ENCODE data around the gene C10orf143.
"Not testable (repeated sequence)": the region's sequence is repeated elsewhere in the genome, so short reads cannot be mapped to it uniquely, and the experiment has no call there.

Gene C10orf143

DNA sequence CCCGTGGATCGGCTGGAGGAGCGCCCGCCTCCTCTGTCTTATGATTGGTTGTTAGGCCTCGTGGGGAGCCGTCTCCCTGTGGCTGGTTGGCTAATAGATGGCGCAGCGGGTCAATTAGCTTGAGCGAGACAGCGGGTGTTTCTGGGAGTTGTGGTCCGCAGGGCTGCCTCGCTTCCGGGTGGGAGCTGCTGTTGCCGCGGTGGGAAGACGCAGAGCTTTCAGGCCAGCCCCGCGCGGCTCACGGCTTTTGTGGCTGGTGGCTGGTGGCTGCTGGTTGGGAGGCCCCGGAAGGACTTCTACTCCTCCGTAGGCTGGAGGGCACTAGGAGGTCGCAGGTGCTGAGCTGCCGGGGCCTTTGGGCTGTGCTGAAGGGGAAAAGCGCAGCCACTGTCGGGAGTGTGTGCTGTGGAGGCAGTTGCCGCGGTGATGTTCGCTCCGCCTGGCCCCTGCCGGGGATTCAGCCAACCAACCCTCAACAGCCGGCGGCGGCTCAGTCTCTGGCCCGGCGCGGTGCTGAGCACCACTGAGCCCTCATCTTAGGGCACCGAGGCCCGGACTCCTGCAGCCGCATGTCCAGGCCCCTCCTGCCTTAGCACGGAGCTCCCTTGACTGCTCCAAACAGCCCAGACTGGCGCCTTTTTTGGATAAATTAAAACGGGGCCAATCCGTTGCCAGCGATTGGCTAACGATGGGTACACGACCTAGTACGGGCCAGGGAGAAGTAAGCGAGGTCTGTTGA is 652 bp upstream of the C10orf143 start:
- FAIRE-seq = peak; percentile 33

DNA sequence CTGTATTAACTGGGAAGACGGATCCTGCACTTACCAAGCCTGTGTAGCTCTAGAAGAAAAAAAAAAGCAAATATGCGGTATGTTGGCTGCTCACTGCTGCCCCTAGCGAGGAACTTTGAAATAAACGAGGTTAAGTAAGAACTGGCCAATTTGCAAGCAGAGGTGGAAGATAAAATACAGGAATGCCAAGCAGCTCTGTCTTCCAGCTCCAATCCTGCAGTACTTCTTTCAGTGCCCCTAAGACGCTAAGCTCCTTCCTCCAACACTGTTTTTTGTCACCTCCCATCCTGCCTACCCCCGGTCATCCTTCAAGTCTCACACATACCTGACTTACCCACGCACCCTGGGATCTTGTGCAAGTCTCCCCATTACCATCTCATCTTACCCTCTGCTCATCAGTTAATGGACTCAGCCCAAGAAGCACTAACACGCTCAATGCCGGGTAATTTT is 809 bp downstream of the C10orf143 start:
- peak; percentile 36 for FAIRE-seq

DNA sequence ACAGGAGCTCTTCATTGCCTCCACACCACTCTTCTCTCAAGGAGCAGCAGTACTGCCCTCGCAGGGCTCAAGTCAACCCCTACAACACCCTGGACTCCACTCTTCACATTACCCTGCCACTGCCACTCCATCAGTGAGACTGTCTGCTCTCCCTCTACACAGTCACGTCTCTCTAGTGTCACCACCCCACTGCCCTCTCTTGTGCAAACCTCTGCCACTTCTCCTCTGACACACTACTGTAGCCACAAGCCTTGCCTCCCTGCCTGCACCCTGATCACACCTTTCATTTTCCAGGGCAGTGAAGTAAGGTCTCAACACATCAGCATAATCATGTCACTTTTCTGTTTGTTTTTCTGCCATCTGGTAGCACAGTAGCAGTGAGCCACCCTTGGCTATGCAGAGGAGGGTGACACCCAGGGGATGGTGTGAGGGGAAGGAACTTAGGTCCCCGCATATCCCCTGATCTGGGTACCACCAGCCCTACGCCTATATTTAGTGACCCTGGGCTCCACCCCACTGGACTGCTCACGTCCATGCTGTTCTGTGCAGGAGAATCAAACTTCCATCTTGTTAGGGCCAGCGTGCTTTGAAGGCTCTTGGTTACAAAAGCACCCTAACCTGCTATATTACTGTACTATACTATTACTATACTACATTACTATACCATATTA is 1.6 kb downstream of the C10orf143 start:
- no peak for FAIRE-seq

DNA sequence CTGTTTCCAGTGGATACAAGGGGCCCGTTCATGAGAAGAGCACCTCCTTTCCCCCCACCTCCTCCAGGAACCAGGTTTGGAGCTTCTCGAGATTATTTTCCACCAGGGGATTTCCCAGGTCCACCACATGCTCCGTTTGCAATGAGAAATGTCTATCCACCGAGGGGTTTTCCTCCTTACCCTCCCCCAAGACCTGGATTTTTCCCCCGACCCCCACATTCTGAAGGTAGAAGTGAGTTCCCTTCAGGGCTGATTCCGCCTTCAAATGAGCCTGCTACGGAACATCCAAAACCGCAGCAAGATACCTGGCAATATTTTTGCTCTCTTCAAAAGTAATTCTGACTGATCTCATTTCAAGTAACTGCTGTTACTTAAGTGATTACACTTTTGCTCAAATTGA is 2.5 kb downstream of the C10orf143 start:
- not testable (repeated sequence) for FAIRE-seq

GRCh38 chr10:130105724-130106123 is 4.9 kb downstream of the C10orf143 start:
- no peak for FAIRE-seq

DNA sequence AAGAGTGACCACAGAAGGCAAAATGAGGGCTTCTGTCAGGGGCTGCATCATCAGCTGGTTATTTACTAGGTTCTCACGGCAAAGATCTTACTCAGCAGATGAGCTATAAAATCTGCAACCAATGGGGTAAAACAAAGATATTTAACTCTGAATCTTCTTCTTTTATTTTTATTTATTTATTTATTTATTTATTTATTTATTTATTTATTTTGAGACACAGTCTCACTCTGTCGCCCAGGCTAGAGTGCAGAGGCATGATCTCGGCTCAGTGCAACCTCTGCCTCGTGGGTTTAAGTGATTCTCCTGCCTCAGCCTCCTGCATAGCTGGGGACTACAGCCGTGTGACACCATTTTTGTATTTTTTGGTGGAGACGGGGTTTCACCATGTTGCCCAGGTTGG is 11.3 kb downstream of the C10orf143 start:
- FAIRE-seq = no peak

DNA sequence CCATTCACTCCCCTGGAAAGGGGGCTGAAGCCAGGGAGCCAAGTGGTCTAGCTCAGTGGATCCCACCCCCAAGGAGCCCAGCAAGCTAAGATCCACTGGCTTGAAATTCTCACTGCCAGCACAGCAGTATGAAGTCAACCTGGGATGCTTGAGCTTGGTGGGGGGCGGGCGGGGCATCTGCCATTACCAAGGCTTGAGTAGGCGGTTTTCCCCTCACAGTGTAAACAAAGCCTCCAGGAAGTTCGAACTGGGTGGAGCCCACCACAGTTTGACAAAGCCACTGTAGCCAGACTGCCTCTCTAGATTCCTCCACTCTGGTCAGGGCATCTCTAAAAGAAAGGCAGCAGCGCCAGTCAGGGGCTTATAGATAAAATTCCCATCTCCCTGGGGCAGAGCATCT is 20.1 kb downstream of the C10orf143 start:
- not testable (repeated sequence) for FAIRE-seq

DNA sequence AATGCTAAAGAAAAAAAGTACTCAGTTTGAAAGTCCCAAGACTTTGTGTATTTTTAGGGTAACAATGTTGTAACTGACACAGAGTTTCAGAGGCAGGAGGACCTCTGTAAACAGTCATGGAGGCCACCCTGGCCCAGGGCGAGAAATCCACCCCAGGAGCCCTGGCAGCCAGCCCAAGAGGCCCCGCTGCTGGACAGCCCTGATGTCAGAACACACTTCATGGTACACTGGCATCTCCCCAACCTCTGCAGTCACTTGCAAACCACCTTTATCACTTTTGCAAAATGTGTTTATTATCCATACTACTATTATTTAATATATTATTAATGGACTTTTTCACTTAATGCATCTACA is 30.2 kb downstream of the C10orf143 start:
- no peak for FAIRE-seq

GRCh38 chr10:130079614-130080460 is 30.8 kb downstream of the C10orf143 start:
- FAIRE-seq = no peak

DNA sequence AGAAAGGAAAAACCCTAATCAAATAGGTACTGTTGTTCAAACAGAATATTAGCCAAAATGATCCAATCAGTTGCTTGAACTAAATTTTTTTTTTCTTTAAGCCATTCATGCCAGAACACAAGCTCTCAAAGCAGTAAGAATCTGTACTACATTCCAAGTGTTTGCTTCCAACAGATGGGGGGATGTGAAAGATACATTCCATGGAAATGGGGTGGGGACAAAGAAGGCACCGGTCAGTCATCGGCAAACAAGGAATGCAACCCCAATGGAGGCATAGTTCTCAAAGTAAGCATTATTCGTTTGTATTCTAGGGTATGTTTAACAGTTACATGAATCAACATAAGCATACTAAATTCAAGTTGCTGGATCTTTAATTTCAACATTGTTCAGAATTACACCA is 32.5 kb downstream of the C10orf143 start:
- FAIRE-seq = no peak

GRCh38 chr10:130076681-130077080 is 33.9 kb downstream of the C10orf143 start:
- no peak for FAIRE-seq

DNA sequence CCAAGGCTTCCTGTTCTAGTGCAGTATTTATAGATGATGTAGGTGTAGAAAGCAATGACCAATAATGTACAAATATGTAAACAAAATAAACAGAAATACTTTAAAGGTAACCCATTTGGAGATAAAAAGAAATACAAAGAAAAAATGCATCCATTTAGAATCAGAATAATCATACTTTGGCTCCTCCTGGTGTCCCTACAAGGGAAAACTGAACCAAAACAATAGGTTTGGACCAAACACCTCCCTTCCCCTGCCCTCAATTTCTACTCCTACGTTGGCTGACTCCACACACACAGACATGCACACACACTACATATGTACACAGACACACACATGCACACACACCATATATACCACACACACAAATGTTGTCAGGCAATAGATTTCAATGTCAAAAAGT is 36.0 kb downstream of the C10orf143 start:
- FAIRE-seq = no peak

DNA sequence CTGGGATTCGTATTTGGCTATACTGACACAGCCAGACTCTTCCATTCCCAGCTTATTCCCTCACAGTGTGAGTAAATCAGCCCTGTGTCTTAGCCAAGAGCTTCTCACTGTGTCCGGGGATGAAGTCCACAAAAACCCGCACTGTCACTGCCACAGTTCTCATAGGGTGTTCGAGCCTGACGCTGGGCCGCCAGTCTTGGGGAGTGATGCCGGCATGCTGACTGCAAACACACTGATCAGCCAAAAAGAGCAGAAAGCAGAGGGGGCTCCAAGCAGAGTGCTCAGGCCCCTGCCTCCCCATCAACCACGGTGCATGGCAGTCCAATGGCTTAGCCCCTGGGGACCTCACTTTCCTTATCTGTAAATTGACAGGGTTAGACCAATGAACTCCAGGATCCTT is 36.7 kb downstream of the C10orf143 start:
- FAIRE-seq = no peak

GRCh38 chr10:130072247-130072646 is 38.4 kb downstream of the C10orf143 start:
- no peak for FAIRE-seq

DNA sequence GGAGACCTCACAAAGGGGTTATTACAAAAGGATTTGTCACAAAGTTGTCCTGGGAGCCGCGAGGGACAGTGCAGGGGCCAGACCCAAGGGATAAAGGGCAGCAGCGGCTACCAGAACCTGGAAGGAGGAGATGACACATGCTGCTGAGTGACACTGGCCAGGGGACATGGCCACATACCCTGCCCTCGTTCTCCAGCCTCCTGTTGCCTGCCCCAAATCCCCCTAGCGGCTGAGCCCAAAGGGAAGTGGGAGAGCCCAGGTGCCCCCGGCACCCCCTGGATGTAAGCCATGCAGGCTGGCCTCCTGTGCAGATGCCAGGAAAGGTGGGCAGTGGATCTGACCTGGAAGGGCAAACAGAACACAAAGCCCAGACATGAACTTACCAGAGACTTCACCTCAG is 42.7 kb downstream of the C10orf143 start:
- no peak for FAIRE-seq

- FAIRE-seq = no peak
Observed at GRCh38 chr10:130066743-130067142, 43.9 kb downstream of the C10orf143 start.

GRCh38 chr10:130065251-130065650 is 45.4 kb downstream of the C10orf143 start:
- FAIRE-seq = no peak

- no peak for FAIRE-seq
Observed at GRCh38 chr10:130064783-130065182, 45.8 kb downstream of the C10orf143 start.

DNA sequence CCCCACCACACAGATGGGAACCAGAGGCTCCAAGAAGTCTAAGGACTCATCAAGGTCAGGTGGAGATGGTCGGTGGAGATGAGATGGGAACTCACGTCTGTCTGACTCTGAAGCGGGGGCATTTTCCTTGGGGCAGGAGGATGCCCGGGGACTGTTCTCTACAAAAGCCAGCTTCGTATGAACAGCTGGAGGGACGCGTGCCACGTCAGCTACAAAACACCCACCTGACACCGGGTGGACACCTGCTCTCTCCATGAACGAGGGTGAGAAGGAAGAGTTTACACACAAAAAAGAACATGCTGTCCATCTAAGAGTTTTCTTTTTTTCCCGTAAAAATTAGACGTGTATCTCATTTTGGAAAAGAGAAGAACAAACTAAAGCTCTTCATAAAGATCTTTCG is 47.7 kb downstream of the C10orf143 start:
- no peak for FAIRE-seq

GRCh38 chr10:130062201-130062600 is 48.4 kb downstream of the C10orf143 start:
- no peak for FAIRE-seq

GRCh38 chr10:130061760-130062159 is 48.9 kb downstream of the C10orf143 start:
- FAIRE-seq = no peak

DNA sequence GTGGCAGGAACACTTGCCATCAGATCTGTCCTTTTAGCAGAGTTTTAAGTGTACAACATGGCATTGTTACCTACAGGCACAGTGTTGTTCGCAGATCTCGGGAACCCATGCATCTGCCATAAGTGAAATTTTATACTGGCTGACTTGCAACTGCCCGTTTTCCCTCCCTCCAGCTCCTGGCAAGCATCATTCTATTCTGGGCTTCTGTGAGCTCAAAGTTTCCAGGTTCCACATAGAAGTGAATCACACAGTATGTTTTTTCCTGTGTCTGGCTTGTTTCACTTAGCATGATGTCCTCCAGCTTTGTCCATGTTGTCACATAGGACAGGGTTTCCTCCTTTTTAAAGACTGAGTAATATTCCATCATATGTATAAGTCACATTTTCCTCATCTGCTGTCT is 56.6 kb downstream of the C10orf143 start:
- no peak for FAIRE-seq

DNA sequence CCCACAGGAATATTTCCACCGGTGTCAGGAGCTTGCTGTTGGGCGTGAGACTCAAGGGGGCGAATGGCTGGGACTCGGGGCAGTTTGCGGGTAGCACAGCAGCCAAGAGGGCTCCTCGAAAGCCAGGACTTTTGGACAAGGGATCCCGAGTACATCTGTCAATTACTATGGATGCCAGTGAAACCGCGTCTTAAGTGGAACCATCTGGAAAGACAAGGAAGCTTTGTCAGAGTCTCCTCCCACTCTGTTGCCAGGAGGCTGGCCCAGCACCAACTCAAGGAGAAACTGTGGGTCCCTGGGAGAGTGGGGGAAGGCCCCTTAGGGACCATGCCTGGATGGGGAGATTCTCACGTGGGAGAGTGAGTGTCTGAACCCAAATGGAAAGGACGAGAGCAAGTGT is 57.1 kb downstream of the C10orf143 start:
- FAIRE-seq = no peak

DNA sequence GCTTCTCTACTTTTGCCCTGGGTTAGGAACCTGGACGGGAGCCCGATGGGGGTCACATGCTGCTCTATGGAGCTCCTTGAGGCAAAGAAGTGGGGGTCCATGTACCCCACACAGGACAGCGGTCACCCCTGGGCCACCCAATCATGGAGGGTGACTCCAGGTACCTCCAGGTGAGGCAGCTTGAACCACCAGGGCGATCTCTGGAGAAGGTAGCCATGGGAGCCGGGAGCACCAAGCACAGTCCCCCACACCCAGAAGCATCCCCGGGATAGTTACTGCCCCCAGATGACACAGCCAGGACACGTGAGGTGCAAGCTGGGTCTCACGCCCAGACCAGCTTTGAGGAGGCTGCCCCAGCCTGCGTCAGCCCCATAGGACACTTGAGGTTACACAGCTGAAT is 58.4 kb downstream of the C10orf143 start:
- no peak for FAIRE-seq

Data from islet of Langerhans (tissue), 1 donor.